ENCODE measurements around the gene FAM111B. TPM values are rescaled to one million over a fixed set of nuclear protein-coding genes. Genes with fewer than 3 reads are reported as not detected.

FAM111B gene
- total and polyA plus RNA-seq, 2 of the 8 experiments (the other 6 are each of a cell fraction or from before 2014, with no cell fraction given): 4.8 to 38.1 TPM

DNA sequence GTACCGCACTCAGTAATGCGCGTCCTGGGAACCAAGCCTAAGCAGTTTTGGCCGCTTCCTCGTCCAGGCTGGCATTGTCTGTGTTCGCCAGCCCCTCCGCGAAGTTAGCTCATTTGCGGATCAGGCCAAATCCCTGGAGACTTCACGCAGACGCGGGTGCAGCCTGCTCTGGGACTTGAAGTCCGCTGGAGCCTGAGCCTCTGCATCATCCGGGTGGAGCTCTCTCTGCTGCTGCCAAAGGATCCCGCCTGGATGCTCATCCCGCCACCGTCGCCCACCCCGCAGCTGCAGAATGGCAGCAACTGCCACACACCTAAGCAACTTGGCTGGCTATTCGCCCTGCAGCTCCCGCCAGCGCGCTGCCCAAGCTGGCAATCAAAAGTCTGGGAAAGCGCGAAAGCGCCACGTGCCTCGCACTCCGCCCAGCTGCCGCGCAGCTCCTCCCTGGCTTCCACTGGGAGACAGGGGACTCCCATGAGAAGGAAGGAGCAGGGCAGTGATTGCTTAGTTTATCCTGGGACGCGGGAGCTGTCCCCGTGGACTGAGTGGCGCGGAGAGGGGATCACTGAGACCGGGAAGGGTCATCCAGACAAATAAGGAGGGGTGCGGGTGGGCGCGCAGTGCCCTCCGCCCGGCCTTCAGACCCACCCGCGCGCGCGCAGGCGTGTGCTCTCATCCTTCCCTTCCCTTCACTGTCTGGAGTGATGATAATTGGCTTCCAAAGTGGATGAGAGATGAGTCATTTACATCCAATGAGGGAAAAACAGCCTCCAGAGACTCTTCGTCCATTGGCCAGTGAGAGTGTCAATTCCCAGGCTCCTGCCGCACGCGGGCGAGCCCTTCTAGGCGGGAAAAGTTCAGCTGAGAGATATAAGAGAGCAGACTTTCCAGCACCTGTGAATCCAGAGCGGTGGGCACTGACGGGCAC, 44.2 kb upstream of the FAM111B start:
- H2BK120ac ChIP-seq (replicated peaks; ENCODE audit: low read depth, low read length): no peak overlapping the region
- H3K9ac ChIP-seq (replicated peaks in 1 of 4; ENCODE audit: extremely low read depth in 1 of 4, low read depth in 3 of 4, low read length in 3 of 4): no peak overlapping the region
- no peak overlapping the region for H2BK20ac ChIP-seq (ENCODE audit: low read length)
- no peak overlapping the region for H4K8ac ChIP-seq (ENCODE audit: extremely low read depth, insufficient read depth, low read length)
- no peak overlapping the region for H2BK15ac ChIP-seq (ENCODE audit: low read length)
- H3K79me2 ChIP-seq (ENCODE audit: control insufficient read depth in 1 of 2, insufficient read depth in 2 of 2, low read length in 2 of 2): no peaks in the 10 kb centered on the region
- peak overlapping the region; percentile 17; the same call in 1 of the 2 replicates for H2BK12ac ChIP-seq (ENCODE audit: low read depth, low read length)
- 92% methylated on average over 52 of the region's 56 CpGs; no CpG with 5 or more reads in 1 of the 2 experiments for WGBS, 2 experiments (ENCODE audit: extremely low coverage in 1 of 2, insufficient coverage in 1 of 2, insufficient read length in 1 of 2, insufficient replicate concordance in 2 of 2, low coverage in 1 of 2, low lambda C conversion rate in 2 of 2, missing lambda C conversion rate in 1 of 2)
- DNase-seq (ENCODE audit: low read depth in 1 of 2, low spot score in 2 of 2) (no peak), FAIRE-seq (no peak)
- no peaks in the 10 kb centered on the region for H3K4me1 ChIP-seq (replicated peaks in 1 of 4; ENCODE audit: control insufficient read depth in 3 of 4, insufficient read depth in 4 of 4, low read length in 3 of 4)
- H3K14ac ChIP-seq (ENCODE audit: insufficient read length): no peak overlapping the region
- CTCF ChIA-PET (ENCODE audit: partially characterized antibody): interaction anchor here (1.1 to 3.5 kb wide), 4 partner anchors 10 to 135 kb away, joined by 3 to 17 read pairs (median 5); no protein-coding TSS in a partner anchor
- no peak overlapping the region for H4K5ac ChIP-seq (ENCODE audit: insufficient read length, low read depth, low read length)
- POLR2A ChIA-PET (ENCODE audit: partially characterized antibody): no interaction called here
- no peak overlapping the region for H2BK5ac ChIP-seq (ENCODE audit: low read depth, low read length)
- H2AFZ ChIP-seq (ENCODE audit: low read length): no peak overlapping the region
- H3K23me2 ChIP-seq (ENCODE audit: low read depth, low read length): no peaks in the 10 kb centered on the region; the same call in 1 of the 2 replicates
- H3K9me3 ChIP-seq (ENCODE audit: insufficient read depth in 2 of 2, low read depth in 1 of 2, low read length in 1 of 2): no peaks in the 10 kb centered on the region; a peak in 1 of 4 replicates
- no peak overlapping the region for H4K91ac ChIP-seq (replicated peaks; ENCODE audit: insufficient read length, low read length)
- no peak overlapping the region for H3K27ac ChIP-seq (ENCODE audit: low read depth, low read length)
- no peak overlapping the region for H3K56ac ChIP-seq (replicated peaks; ENCODE audit: insufficient read length, low read depth, low read length)
- H3K36me3 ChIP-seq (ENCODE audit: control insufficient read depth in 2 of 4, insufficient read depth in 4 of 4, low read length in 3 of 4): no peaks in the 10 kb centered on the region
- peaks cover 0 to 3% (median 0%) of the 10 kb centered on the region in 4 experiments; a peak in 1 of 7 replicates for H3K27me3 ChIP-seq (replicated peaks in 1 of 4; ENCODE audit: control insufficient read depth in 3 of 4, extremely low read depth in 1 of 4, insufficient read depth in 3 of 4, low read length in 3 of 4)
- no peak overlapping the region for H3K4ac ChIP-seq (replicated peaks; ENCODE audit: insufficient read length, low read depth, low read length)
- H2AK5ac ChIP-seq (ENCODE audit: low read depth, low read length): no peak overlapping the region
- no peak overlapping the region for H3K4me2 ChIP-seq (ENCODE audit: insufficient read depth in 1 of 2, low read depth in 2 of 2, low read length in 2 of 2)
- H3K18ac ChIP-seq (ENCODE audit: extremely low read depth, low read length): no peak overlapping the region
- no peaks in the 10 kb centered on the region for H3K79me1 ChIP-seq (ENCODE audit: low read depth, low read length)
- TF ChIP-seq, protein P1, sequence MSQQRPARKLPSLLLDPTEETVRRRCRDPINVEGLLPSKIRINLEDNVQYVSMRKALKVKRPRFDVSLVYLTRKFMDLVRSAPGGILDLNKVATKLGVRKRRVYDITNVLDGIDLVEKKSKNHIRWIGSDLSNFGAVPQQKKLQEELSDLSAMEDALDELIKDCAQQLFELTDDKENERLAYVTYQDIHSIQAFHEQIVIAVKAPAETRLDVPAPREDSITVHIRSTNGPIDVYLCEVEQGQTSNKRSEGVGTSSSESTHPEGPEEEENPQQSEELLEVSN (IDR thresholded peaks at IDR 0.05): peak; percentile 82
- no peak for TF ChIP-seq GABPA (IDR thresholded peaks at IDR 0.05; ENCODE audit: borderline replicate concordance, insufficient read depth, low read length)
- TF ChIP-seq, protein P2, sequence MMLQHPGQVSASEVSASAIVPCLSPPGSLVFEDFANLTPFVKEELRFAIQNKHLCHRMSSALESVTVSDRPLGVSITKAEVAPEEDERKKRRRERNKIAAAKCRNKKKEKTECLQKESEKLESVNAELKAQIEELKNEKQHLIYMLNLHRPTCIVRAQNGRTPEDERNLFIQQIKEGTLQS (IDR thresholded peaks at IDR 0.05; ENCODE audit: insufficient read depth, low read depth, low read length): no peak
- H3K23ac ChIP-seq (ENCODE audit: insufficient read length): no peak overlapping the region
- no peaks in the 10 kb centered on the region for H4K20me1 ChIP-seq (replicated peaks in 1 of 2; ENCODE audit: control insufficient read depth in 1 of 2, insufficient read depth in 2 of 2, low read length in 2 of 2)
- no peak overlapping the region for H3K4me3 ChIP-seq (ENCODE audit: extremely low read depth in 1 of 4, insufficient read depth in 2 of 4, low read depth in 3 of 4, low read length in 4 of 4)
